Measurements from ENCODE around the gene RPP14. TPM values are rescaled to one million over a fixed set of nuclear protein-coding genes. Genes with fewer than 3 reads are reported as not detected.

RPP14 gene
- total RNA-seq, 4 donors from 2014 or later: 5.9 to 8.6 (median 6.7) TPM

DNA sequence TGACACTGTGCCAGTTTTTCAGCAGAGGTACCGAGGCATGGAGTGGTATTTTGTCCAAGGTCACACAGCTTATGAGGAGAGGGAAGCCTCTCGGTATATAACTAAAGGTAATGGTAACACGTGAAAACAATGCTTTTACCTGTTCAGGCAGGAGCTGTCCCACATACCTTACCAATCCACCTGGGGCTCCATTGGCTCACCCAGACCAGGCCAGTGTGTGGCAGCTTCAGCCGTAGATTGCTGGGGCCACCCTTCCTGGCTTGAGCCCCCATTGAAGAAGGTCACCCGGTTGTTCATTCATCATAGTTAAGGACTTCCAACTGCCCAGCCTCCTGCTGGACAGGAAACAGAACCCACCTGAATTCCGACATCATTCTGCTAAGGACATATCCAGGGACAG, 9.2 kb upstream of the RPP14 start:
- TF ChIP-seq, protein P1, sequence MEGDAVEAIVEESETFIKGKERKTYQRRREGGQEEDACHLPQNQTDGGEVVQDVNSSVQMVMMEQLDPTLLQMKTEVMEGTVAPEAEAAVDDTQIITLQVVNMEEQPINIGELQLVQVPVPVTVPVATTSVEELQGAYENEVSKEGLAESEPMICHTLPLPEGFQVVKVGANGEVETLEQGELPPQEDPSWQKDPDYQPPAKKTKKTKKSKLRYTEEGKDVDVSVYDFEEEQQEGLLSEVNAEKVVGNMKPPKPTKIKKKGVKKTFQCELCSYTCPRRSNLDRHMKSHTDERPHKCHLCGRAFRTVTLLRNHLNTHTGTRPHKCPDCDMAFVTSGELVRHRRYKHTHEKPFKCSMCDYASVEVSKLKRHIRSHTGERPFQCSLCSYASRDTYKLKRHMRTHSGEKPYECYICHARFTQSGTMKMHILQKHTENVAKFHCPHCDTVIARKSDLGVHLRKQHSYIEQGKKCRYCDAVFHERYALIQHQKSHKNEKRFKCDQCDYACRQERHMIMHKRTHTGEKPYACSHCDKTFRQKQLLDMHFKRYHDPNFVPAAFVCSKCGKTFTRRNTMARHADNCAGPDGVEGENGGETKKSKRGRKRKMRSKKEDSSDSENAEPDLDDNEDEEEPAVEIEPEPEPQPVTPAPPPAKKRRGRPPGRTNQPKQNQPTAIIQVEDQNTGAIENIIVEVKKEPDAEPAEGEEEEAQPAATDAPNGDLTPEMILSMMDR (IDR thresholded peaks at IDR 0.05; ENCODE audit: low read depth): no peak

DNA sequence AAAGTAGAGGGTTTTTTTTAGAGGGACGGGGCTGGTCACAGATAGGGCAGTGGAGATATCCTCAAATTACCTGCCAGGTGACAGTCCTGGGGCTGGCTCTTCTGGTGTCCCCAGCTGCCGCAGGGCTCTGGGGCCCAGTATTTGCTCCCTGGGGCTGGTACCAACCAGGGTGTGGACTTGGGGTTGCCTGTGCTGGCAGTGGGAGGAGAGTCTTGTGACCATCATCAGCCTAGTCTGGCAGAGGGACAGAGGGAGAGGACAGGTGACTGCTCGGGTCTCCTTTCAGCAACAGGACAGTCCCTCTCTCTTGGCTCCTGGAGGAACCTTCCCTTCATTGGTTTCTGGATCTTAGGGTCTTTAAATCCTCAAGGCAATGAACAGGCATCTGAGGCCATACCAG, 7.9 kb upstream of the RPP14 start:
- TF ChIP-seq, protein P1 (IDR thresholded peaks at IDR 0.05; ENCODE audit: low read depth): no peak

DNA sequence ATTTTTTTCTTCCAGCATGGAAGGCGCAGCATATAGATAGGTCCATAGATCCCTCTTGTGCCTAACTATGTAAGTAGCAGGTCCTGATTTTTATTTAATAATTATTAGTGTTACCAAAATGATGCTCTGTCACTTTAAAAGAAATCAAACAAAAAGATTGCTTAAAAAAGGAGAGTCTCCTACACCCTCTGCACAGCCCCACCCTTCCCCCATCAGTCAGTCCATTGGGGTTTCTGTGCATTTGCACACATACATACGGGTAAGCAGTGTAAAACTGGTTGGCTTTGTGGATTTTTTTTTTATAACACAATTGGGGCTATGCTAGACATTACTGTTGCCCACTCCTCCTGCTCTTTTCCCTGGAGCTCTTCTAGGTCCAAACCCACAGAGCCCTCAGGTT, 7.0 kb upstream of the RPP14 start:
- TF ChIP-seq, protein P1 (IDR thresholded peaks at IDR 0.05; ENCODE audit: low read depth): no peak

DNA sequence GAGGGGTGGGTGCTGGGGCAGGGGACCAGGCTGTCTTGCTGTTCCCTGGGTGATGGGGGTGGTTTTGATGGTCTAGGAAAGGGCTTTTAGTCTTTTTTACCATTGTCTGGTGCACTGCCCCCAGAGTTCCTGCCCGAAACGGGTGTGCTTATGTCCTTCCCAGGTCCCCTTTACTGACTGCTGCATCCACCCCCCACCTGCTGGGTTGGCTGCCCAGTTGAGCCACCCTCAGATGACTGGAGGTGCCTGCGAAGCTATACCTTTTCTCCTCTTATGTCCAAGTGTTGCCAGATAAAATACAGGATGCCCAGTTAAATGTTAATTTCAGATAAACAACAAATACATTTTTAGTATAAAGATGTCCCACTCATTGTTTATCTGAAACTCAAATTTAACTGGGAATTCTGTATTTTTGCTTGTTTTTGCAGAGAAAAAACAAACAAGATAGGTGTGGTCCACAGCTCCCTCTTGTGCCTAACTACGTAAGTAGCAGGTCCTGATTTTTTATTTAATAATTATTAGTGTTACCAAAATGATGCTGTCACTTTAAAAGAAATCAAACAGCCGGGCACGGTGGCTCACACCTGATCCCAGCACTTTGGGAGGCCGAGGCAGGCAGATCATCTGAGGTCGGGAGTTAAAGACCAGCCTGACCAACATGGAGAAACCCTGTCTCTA, 6.1 kb upstream of the RPP14 start:
- TF ChIP-seq, protein P1 (IDR thresholded peaks at IDR 0.05; ENCODE audit: low read depth): no peak

DNA sequence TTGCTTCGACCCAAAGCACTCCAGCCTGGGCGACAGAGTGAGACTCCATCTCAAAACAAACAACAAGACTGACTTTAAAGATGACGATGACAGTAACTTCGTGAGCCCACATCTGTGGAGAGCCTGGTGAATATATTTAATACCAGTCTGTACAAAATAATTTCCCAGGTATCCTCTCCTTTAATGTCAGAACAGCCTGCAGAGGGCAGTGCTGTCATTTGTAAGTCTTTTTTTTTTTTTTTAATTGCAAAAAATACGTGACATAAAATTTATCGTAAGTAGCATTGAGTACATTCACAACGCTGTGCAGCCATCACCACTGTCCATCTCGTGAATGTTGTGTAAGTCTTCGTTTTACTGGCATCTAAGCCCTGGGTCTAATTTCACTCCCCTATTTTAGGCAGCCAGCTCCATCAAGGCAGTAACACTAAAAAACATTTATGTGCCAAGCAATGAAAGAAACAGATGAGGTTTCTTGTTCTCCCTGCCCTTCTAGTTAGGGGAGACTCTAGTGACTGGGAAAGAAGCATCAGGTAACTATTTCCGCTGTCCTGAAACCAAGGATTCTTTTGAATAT, 1.7 kb downstream of the RPP14 start:
- TF ChIP-seq, protein P1 (IDR thresholded peaks at IDR 0.05; ENCODE audit: low read depth): no peak

DNA sequence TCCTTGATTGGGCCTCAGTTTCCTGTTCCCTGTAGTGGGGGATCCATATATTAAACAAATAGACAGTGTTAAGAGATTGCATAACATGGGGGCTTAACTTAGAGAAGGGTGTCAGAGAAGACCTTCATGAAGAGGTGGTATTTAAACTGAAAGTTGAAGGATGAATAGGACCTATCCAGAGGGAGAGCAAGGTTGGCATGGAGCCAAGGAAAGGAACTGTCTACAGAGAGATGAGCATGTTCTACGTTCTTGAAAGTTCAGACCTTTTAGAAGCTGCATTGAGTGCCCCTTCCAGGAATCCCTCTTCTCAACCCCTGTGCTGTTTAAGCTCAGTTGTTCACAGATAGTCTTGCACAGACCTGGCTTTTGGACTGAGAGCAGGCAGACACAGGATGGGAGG, 2.7 kb downstream of the RPP14 start:
- TF ChIP-seq, protein P1 (IDR thresholded peaks at IDR 0.05; ENCODE audit: low read depth): no peak

DNA sequence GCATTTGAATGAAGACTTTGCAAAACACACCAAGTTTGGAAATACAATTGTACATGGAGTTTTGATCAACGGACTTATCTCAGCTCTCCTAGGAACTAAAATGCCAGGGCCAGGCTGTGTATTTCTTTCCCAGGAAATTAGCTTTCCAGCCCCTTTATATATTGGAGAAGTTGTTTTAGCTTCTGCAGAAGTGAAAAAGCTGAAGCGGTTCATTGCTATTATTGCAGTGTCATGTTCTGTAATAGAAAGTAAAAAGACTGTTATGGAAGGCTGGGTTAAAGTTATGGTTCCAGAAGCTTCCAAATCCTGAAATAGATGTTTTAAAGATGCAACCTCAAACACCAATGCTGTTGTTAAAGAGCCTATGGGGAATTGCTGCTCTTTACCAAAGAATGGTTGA, 11.8 kb downstream of the RPP14 start:
- TF ChIP-seq, protein P1 (IDR thresholded peaks at IDR 0.05; ENCODE audit: low read depth): no peak

Measured in subcutaneous adipose tissue (tissue), 4 donors.